ENCODE results near the gene PSME3IP1. TPM values are rescaled to one million over a fixed set of nuclear protein-coding genes. Genes with fewer than 3 reads are reported as not detected.

Gene PSME3IP1
- total RNA-seq, 3 donors from 2014 or later (not counting 1 experiment from before 2014, with no cell fraction given), result 129 to 148 (median 133) TPM

GRCh38 chr16:57149391-57149790 lies 36.4 kb downstream of the PSME3IP1 start:
- Histone ChIP-seq H3K4me3 (ENCODE audit: low read length) (no peak overlapping the region), H3K36me3 (ENCODE audit: control insufficient read depth, insufficient read depth, low read length) (peaks cover 25% of the 10 kb centered on the region), H3K27me3 (ENCODE audit: control insufficient read depth, insufficient read depth, low read length) (no peaks in the 10 kb centered on the region), H3K4me1 (ENCODE audit: control insufficient read depth, insufficient read depth, low read length) (peaks cover 10% of the 10 kb centered on the region), H3K9me3 (ENCODE audit: control insufficient read depth, insufficient read depth, low read length) (no peaks in the 10 kb centered on the region), H3K27ac (ENCODE audit: low read length) (no peak overlapping the region)
- intact Hi-C loops (cut with micrococcal nuclease), result no loop called here
- Mint-ChIP-seq H3K27ac (no peak overlapping the region), H3K4me3 (no peak overlapping the region), H3K27me3 (ENCODE audit: low read depth in 2 of 2) (no peaks in the 10 kb centered on the region), H3K4me1 (peaks cover 12 to 18% of the 10 kb centered on the region in 2 donors), H3K36me3 (peaks cover 25% of the 10 kb centered on the region), H3K9me3 (no peaks in the 10 kb centered on the region)
- ATAC-seq (no peak), DNase-seq (no peak)
- no peak for TF ChIP-seq CTCF (IDR thresholded peaks at IDR 0.05)
- WGBS (ENCODE audit: insufficient coverage), result 96% methylated on average over 10 of the region's 10 CpGs

DNA sequence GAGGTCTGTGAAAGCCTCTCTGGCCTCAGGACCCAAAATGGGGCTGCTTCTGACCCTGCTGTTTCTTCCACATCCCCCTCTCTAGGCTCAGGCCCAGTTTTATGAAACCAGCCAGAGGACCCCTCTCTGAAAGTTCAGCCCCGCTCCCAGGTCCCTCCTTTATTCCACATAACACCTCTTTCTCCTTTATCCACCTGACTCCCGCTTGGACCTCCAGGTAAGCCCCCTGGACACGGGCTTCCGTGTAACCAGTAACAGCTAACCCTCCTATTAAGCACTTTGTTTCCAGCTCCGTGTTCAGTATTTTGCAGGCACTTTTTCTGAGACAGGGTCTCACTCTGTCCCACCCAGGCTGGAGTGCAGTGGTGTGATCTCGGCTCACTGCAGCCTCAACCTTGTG lies 37.4 kb downstream of the PSME3IP1 start:
- H3K27me3 Mint-ChIP-seq (ENCODE audit: low read depth in 2 of 2), result no peaks in the 10 kb centered on the region
- H3K9me3 ChIP-seq (ENCODE audit: control insufficient read depth, insufficient read depth, low read length), result no peaks in the 10 kb centered on the region
- intact Hi-C loops (cut with micrococcal nuclease), result no loop called here

GRCh38 chr16:57147381-57148221 lies 38.2 kb downstream of the PSME3IP1 start:
- Histone ChIP-seq H3K4me3 (ENCODE audit: low read length) (no peak overlapping the region), H3K27me3 (ENCODE audit: control insufficient read depth, insufficient read depth, low read length) (no peaks in the 10 kb centered on the region), H3K27ac (ENCODE audit: low read length) (no peak overlapping the region), H3K36me3 (ENCODE audit: control insufficient read depth, insufficient read depth, low read length) (peaks cover 7% of the 10 kb centered on the region), H3K4me1 (ENCODE audit: control insufficient read depth, insufficient read depth, low read length) (peaks cover 16% of the 10 kb centered on the region), H3K9me3 (ENCODE audit: control insufficient read depth, insufficient read depth, low read length) (no peaks in the 10 kb centered on the region)
- Mint-ChIP-seq H3K4me1 (peaks cover 12 to 18% of the 10 kb centered on the region in 2 donors), H3K9me3 (no peaks in the 10 kb centered on the region), H3K4me3 (no peak overlapping the region), H3K27ac (peak overlapping the region in 1 of 2 donors; percentile 22), H3K36me3 (peaks cover 7% of the 10 kb centered on the region), H3K27me3 (ENCODE audit: low read depth in 2 of 2) (no peaks in the 10 kb centered on the region)
- 34% methylated on average over 11 of the region's 14 CpGs for WGBS (ENCODE audit: insufficient coverage)
- intact Hi-C loops (cut with micrococcal nuclease), result no loop called here
- TF ChIP-seq CTCF (IDR thresholded peaks at IDR 0.05), result no peak
- ATAC-seq (no peak), DNase-seq (no peak)

More for the DNA sequence above, 37.4 kb downstream of the PSME3IP1 start:
- Mint-ChIP-seq H3K9me3 (no peaks in the 10 kb centered on the region), H3K4me3 (no peak overlapping the region), H3K27ac (no peak overlapping the region), H3K36me3 (peaks cover 16% of the 10 kb centered on the region), H3K4me1 (peaks cover 12 to 18% of the 10 kb centered on the region in 2 donors)
- H3K4me1 ChIP-seq (ENCODE audit: control insufficient read depth, insufficient read depth, low read length), result peaks cover 10% of the 10 kb centered on the region
- ATAC-seq, result no peak
- H3K27me3 ChIP-seq (ENCODE audit: control insufficient read depth, insufficient read depth, low read length), result no peaks in the 10 kb centered on the region
- H3K36me3 ChIP-seq (ENCODE audit: control insufficient read depth, insufficient read depth, low read length), result peaks cover 16% of the 10 kb centered on the region
- H3K27ac ChIP-seq (ENCODE audit: low read length), result no peak overlapping the region
- no peak for TF ChIP-seq CTCF (IDR thresholded peaks at IDR 0.05)
- WGBS (ENCODE audit: insufficient coverage), result 93% methylated on average over 6 of the region's 6 CpGs
- no peak for DNase-seq
- no peak overlapping the region for H3K4me3 ChIP-seq (ENCODE audit: low read length)

Measured in natural killer cell (primary cell).